GM21576 (cell line): Measurements from ENCODE around the gene SRSF2.
"Not testable (repeated sequence)": the region's sequence is repeated elsewhere in the genome, so short reads cannot be mapped to it uniquely, and the experiment has no call there.

ENCODE experiments used
- ATAC-seq: cut with Tn5 transposase; IDR thresholded peaks from one replicate; pipeline ENCODE4 v1.9.1; 2021; ENCODE audit warnings: mild to moderate bottlenecking, moderate library complexity; ENCODE audit not compliant: unreplicated experiment

SRSF2 gene

GRCh38 chr17:76702941-76703637 lies 34.0 kb downstream of the SRSF2 start:
- ATAC-seq, result no peak

GRCh38 chr17:76702076-76702475 lies 35.1 kb downstream of the SRSF2 start:
- ATAC-seq, result no peak

GRCh38 chr17:76701471-76701967 lies 35.6 kb downstream of the SRSF2 start:
- no peak for ATAC-seq

- ATAC-seq, result no peak
These were observed 36.3 kb downstream of the SRSF2 start for GRCh38 chr17:76700617-76701470.

- no peak for ATAC-seq
These were observed 36.9 kb downstream of the SRSF2 start for GRCh38 chr17:76700270-76700616.

GRCh38 chr17:76698466-76698977 lies 38.6 kb downstream of the SRSF2 start:
- not testable (repeated sequence) for ATAC-seq

- ATAC-seq, result no peak
These were observed 39.2 kb downstream of the SRSF2 start for GRCh38 chr17:76697702-76698465.

GRCh38 chr17:76696763-76697701 lies 40.1 kb downstream of the SRSF2 start:
- no peak for ATAC-seq

GRCh38 chr17:76695059-76695831 lies 41.9 kb downstream of the SRSF2 start:
- no peak for ATAC-seq

GRCh38 chr17:76691379-76692191 lies 45.5 kb downstream of the SRSF2 start:
- no peak for ATAC-seq

GRCh38 chr17:76690596-76691280 lies 46.4 kb downstream of the SRSF2 start:
- no peak for ATAC-seq

GRCh38 chr17:76689859-76690258 lies 47.3 kb downstream of the SRSF2 start:
- no peak for ATAC-seq

GRCh38 chr17:76688165-76688622 lies 48.9 kb downstream of the SRSF2 start:
- no peak for ATAC-seq

GRCh38 chr17:76687298-76688164 lies 49.6 kb downstream of the SRSF2 start:
- ATAC-seq, result no peak

- ATAC-seq, result no peak
These were observed 50.4 kb downstream of the SRSF2 start for GRCh38 chr17:76686538-76687297.

- no peak for ATAC-seq
These were observed 51.3 kb downstream of the SRSF2 start for GRCh38 chr17:76685846-76686245.
